ENCODE measurements around the gene RAB44. TPM values are rescaled to one million over a fixed set of nuclear protein-coding genes. Genes with fewer than 3 reads are reported as not detected.
"Not testable (repeated sequence)": the region's sequence is repeated elsewhere in the genome, so short reads cannot be mapped to it uniquely, and the experiment has no call there.

The RAB44 gene
- total RNA-seq, 1 donor from 2014 or later: 0.96 TPM

- H3K27ac ChIP-seq: no peak overlapping the region
- DNase-seq (no peak), ATAC-seq (no peak)
- no peaks in the 10 kb centered on the region for H3K36me3 ChIP-seq
- intact Hi-C loops (cut with DNase I): no loop called here
- no peak for TF ChIP-seq CTCF (IDR thresholded peaks at IDR 0.05)
- no peaks in the 10 kb centered on the region for H3K9me3 ChIP-seq
- no peaks in the 10 kb centered on the region for H3K4me1 ChIP-seq
- no peaks in the 10 kb centered on the region for H3K27me3 ChIP-seq
- no peak overlapping the region for H3K4me3 ChIP-seq
Observed at GRCh38 chr6:36722879-36723278, 25.3 kb downstream of the RAB44 start.

- not testable (repeated sequence) for ATAC-seq, H3K27me3 ChIP-seq, DNase-seq
Observed at GRCh38 chr6:36723992-36724391, 26.4 kb downstream of the RAB44 start.

GRCh38 chr6:36724514-36725390 is 27.1 kb downstream of the RAB44 start:
- Histone ChIP-seq H3K4me3 (no peak overlapping the region), H3K27ac (no peak overlapping the region), H3K9me3 (no peaks in the 10 kb centered on the region), H3K36me3 (no peaks in the 10 kb centered on the region), H3K27me3 (no peaks in the 10 kb centered on the region), H3K4me1 (no peaks in the 10 kb centered on the region)
- DNase-seq (peak; percentile 84), ATAC-seq (peak; percentile 74)
- intact Hi-C loops (cut with DNase I): no loop called here
- TF ChIP-seq CTCF (IDR thresholded peaks at IDR 0.05): peak; percentile 50

More at GRCh38 chr6:36723992-36724391, 26.4 kb downstream of the RAB44 start:
- H3K36me3 ChIP-seq; H3K9me3 ChIP-seq; H3K27ac ChIP-seq; intact Hi-C loops (cut with DNase I); H3K4me3 ChIP-seq; H3K4me1 ChIP-seq: not testable (repeated sequence)

- DNase-seq (no peak), ATAC-seq (no peak)
- no peaks in the 10 kb centered on the region for H3K9me3 ChIP-seq
- H3K36me3 ChIP-seq: no peaks in the 10 kb centered on the region
- no peak overlapping the region for H3K4me3 ChIP-seq
- H3K27ac ChIP-seq: no peak overlapping the region
- intact Hi-C loops (cut with DNase I): no loop called here
- H3K27me3 ChIP-seq: no peaks in the 10 kb centered on the region
- H3K4me1 ChIP-seq: no peaks in the 10 kb centered on the region
- TF ChIP-seq CTCF (IDR thresholded peaks at IDR 0.05): no peak
Observed at GRCh38 chr6:36725581-36725980, 28.0 kb downstream of the RAB44 start.

GRCh38 chr6:36727505-36728021 is 29.9 kb downstream of the RAB44 start:
- intact Hi-C loops (cut with DNase I): no loop called here
- DNase-seq (no peak), ATAC-seq (peak; percentile 87)

More at GRCh38 chr6:36727505-36728021, 29.9 kb downstream of the RAB44 start:
- TF ChIP-seq CTCF (IDR thresholded peaks at IDR 0.05): no peak
- no peaks in the 10 kb centered on the region for H3K36me3 ChIP-seq
- H3K27ac ChIP-seq: no peak overlapping the region
- no peaks in the 10 kb centered on the region for H3K4me1 ChIP-seq
- no peaks in the 10 kb centered on the region for H3K9me3 ChIP-seq
- H3K4me3 ChIP-seq: no peak overlapping the region
- no peaks in the 10 kb centered on the region for H3K27me3 ChIP-seq

All from upper lobe of right lung (tissue), 1 donor.